ENCODE measurements around the gene WSB1.

GRCh38 chr17:27265333-27265732 lies 28.6 kb upstream of the WSB1 start:
- TF ChIP-seq RXRA (IDR thresholded peaks at IDR 0.05; ENCODE audit: insufficient read depth, low read depth, low read length) (no peak), TEAD4 (IDR thresholded peaks at IDR 0.05; ENCODE audit: low read depth, low read length) (no peak), MAX (IDR thresholded peaks at IDR 0.05) (no peak), POLR2A (IDR thresholded peaks at IDR 0.05; ENCODE audit: control extremely low read depth in 1 of 2, low read depth in 2 of 2, low read length in 2 of 2) (no peak), SIX5 (IDR thresholded peaks at IDR 0.05; ENCODE audit: low read depth, low read length) (no peak), RBBP5 (IDR thresholded peaks at IDR 0.05; ENCODE audit: borderline replicate concordance, low read depth, low read length) (no peak), RFX5 (IDR thresholded peaks at IDR 0.05; ENCODE audit: borderline replicate concordance, low read depth, low read length) (no peak), CTCF (IDR thresholded peaks at IDR 0.05; ENCODE audit: control extremely low read depth in 1 of 3, insufficient read depth in 1 of 3, low read depth in 1 of 3, low read length in 3 of 3) (no peak), RAD21 (IDR thresholded peaks at IDR 0.05 in 1 of 2, conservative IDR thresholded peaks at IDR 0.05 in 1 of 2; ENCODE audit: low read depth in 2 of 2, low read length in 2 of 2) (no peak), EZH2 (IDR thresholded peaks at IDR 0.05; ENCODE audit: low read depth, low read length, severe bottlenecking) (no peak), SIN3A (conservative IDR thresholded peaks at IDR 0.05 in 1 of 2, IDR thresholded peaks at IDR 0.05 in 1 of 2; ENCODE audit: low read depth in 1 of 2, low read length in 2 of 2) (no peak), TAF1 (IDR thresholded peaks at IDR 0.05; ENCODE audit: low read depth, low read length) (no peak), GABPA (IDR thresholded peaks at IDR 0.05; ENCODE audit: borderline replicate concordance, insufficient read depth, low read length) (no peak), POLR2AphosphoS5 (IDR thresholded peaks at IDR 0.05; ENCODE audit: low read depth, low read length) (no peak)

Data from H1 (cell line).